GM18508 (cell line): ENCODE results near the gene EXOC7.
"Not testable (repeated sequence)": the region's sequence is repeated elsewhere in the genome, so short reads cannot be mapped to it uniquely, and the experiment has no call there.

ENCODE experiments used
- ATAC-seq: cut with Tn5 transposase; IDR thresholded peaks from one replicate; pipeline ENCODE4 v1.9.1; 2021; ENCODE audit warnings: moderate number of reproducible peaks; ENCODE audit not compliant: insufficient read depth, unreplicated experiment

The EXOC7 gene

DNA sequence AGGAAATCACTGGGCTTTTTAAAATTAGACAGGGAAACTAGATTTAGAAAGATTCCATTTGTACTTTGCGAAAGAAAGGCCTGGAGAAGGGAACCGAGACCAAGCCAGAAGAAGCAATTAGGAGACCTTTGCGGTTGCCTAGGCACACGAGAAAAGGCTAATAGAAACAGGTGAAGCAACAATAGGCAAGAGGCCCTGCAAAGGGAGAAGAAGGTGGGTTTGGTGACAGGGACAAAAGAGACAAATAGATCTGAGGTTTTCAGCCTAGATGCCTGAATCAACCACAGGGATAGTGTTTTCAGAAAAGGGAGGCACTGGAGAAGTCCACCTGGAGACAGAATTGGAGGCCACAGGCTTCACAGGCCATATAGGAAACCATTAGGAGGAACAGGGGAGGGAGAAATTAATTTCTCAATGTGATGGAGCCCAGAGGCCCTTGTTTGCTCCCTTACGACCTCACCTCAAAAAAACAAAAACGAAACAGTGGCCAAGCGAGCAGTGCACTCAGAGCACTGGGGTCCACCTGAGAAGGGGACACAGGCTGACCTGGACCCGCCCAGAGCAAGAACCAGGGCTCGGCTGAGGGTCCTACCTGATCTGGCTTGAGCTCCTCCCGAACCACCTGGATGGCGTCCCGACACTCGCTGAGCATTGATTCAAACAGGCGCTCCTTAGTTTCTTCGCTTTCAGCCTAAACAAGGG is 53.6 kb downstream of the EXOC7 start:
- ATAC-seq: no peak

GRCh38 chr17:76049239-76049638 is 54.3 kb downstream of the EXOC7 start:
- ATAC-seq: no peak

GRCh38 chr17:76048711-76049110 is 54.9 kb downstream of the EXOC7 start:
- no peak for ATAC-seq

GRCh38 chr17:76048025-76048605 is 55.5 kb downstream of the EXOC7 start:
- no peak for ATAC-seq

GRCh38 chr17:76046064-76046463 is 57.5 kb downstream of the EXOC7 start:
- ATAC-seq: no peak

- ATAC-seq: not testable (repeated sequence)
Observed at GRCh38 chr17:76044475-76045007, 59.0 kb downstream of the EXOC7 start.

DNA sequence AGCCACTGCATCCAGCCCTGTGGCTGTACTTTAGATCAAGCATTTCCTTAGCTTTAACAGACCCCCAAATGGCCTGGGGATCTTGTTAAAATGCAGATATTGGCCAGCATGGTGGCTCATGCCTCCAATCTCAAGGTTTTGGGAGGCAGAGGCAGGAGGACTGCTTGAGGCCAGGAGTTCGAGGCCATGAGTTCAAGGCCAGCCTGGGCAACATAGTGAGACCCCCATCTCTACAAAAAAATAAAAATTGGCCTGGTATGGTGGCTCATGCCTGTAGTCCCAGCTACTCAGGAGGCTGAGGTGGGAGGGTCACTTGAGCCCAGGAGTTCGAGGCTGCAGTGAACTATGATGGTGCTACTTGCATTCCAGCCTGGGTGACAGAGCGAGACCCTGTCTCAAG is 60.7 kb downstream of the EXOC7 start:
- not testable (repeated sequence) for ATAC-seq

DNA sequence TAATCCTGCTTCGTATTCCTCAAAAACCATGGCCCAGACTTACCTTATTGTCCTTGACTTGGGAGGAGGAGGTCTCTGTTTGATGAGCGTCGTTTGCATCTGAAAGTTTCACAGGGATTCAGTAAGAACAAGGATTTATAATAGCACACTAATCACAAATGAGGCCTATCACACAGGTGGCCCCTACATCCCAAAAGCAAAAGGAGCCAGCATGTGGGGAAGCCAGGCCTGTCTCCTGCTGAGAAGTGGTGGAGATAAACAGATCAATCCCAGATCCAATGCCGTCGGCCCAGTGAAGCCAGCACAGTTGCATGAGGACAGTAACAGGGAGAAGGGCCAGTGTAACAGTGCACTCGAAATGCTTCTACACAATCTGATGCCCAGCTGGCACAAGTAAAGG is 63.2 kb downstream of the EXOC7 start:
- ATAC-seq: no peak

- no peak for ATAC-seq
Observed at GRCh38 chr17:76039121-76039520, 64.5 kb downstream of the EXOC7 start.

- no peak for ATAC-seq
Observed at GRCh38 chr17:76038050-76038449, 65.5 kb downstream of the EXOC7 start.

DNA sequence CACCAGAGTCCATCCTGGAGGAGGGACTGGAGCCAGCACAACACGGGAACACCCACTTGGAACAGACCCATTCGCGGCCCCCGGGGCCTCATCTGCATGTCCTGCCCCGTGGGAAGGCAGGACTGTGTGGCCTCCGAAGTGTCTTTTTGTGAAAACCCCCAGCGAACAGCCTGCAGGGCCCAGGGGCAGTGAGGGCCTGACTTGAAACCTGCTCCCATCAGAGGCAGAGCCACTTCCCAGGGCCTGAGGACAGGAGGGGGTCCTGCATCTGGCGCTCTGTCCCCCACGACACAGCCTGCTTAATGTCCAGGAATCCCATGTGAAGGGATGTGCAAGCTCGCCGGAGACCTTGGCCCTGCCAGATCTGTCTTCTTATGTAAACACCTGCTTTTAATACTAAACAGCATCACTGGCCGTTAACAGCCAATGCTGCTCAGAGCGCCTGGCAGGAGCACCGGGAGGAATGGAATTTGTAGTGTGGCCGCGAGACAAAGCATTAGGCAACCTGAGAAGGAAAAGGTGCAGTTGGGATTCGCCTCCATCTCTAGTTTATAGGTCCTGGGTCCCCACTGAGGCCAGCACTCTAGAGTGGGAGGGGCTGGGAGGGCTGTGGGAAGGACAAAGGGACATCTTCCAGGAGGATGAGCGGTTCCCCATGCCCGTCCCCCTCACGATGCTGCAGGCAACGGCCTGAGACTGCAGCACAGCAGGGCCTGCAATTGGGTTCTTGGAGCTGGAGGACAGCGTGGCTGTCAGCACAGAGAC is 66.9 kb downstream of the EXOC7 start:
- no peak for ATAC-seq

GRCh38 chr17:76034428-76035350 is 68.9 kb downstream of the EXOC7 start:
- no peak for ATAC-seq

DNA sequence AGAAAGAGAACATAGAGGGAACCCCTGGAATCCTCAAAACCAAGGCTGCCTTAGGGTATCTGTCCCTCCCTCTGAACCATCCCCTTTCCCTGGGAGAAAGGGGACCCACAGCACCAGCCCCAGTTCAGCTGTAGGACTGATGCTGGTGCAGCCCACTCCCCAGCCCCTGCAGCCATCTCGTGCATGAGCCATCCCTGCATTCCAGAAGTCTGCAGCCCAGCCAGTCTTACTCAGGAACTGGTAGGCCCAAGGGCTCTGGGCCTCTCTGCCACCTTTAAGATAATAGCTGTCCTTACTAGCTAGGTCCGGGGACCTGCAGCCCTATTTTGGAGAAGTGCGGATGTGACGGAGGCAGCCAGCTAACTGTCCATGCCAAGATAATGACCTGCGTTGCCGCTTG is 70.4 kb downstream of the EXOC7 start:
- no peak for ATAC-seq

GRCh38 chr17:76032780-76033108 is 70.8 kb downstream of the EXOC7 start:
- no peak for ATAC-seq

DNA sequence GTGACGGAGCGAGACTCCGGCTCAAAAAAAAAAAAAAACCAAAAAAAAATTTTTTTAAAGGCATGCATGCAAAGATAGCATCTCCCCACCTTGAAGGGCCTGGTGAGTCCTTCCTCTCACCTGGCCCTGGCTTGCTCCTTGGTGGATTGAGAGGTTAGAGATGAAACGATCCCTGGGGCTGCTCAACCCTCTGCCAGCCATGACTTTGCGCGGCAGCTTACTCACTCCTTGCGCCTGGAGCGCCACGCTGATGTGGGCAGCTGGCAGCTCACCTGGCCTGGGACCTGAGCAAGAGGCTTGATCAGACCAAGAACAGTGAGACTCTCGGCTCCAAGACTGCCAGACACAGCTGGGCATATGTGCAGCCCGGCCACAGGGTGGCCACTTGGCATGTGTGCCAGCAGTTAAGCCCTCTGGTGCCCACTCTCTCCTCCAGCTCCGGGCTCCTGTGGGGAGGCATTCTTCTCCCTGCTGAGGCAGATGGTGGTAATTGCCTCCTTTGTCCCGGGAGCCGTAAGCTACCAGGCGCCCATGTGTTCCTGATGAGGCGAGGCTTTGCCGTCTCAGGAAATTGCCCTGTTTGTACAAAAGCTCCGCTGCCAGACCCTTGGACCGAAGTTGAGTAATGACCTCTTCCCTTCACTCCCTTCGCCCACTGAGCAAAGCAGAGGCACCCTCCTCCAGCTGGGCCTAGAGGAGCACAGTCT is 71.4 kb downstream of the EXOC7 start:
- ATAC-seq: no peak
